AG04450 (cell line): ENCODE measurements around the gene SH3RF3. TPM values are rescaled to one million over a fixed set of nuclear protein-coding genes. Genes with fewer than 3 reads are reported as not detected.

Experiments used
- CTCF ChIA-PET: fragments of 300-600, 350-600 bp; formaldehyde crosslinking; extraction: SDS; loops from one replicate; lab custom pipeline; 2022; ENCODE audit warnings: antibody characterized with exemption, inconsistent platforms; lab: Charles Lee
- POLR2A ChIA-PET: fragments of 350-600 bp; formaldehyde crosslinking; extraction: SDS; loops from one replicate; lab custom pipeline; 2021; ENCODE audit warnings: antibody characterized with exemption, inconsistent platforms; lab: Yijun Ruan, JAX
- DNase-seq: peaks from one replicate; pipeline ENCODE4 v3.0.0-alpha.2; 2011; ENCODE audit warnings: low read depth, low spot score
- H3K27ac ChIP-seq: one replicate; pipeline ENCODE4 v1.5.1; 2012; ENCODE audit warnings: low read depth, low read length, control low read depth
- H3K27me3 ChIP-seq: one replicate; pipeline ENCODE4 v1.6.0; 2012; ENCODE audit warnings: low read length; ENCODE audit not compliant: control insufficient read depth, insufficient read depth
- H3K4me3 ChIP-seq: 2 replicates; pipeline ENCODE4 v1.5.1; 2011; ENCODE audit warnings: mild to moderate bottlenecking, low read depth, low read length, control low read depth
- H3K9me3 ChIP-seq: 2 replicates; pipeline ENCODE4 v1.5.1; 2012; ENCODE audit warnings: low read length; ENCODE audit not compliant: control insufficient read depth, insufficient read depth
- CTCF ChIP-seq: IDR thresholded peaks from 2 replicates; pipeline ENCODE4 v1.5.1; 2011; ENCODE audit warnings: low read depth, low read length, control low read depth, inconsistent platforms
- polyA plus RNA-seq: library from polyadenylated mRNA; depleted of rRNA; stranded (reverse); fragments of >200 nt; gene quantifications from 2 replicates; pipeline ENCODE4 v1.2.3, GENCODE V29; 2011

Gene SH3RF3
- polyA plus RNA-seq, 1 experiment = 5.7 TPM

- no peak for TF ChIP-seq CTCF
- CTCF ChIA-PET = no interaction called here
- no peak for DNase-seq
- no peaks in the 10 kb centered on the region for H3K27me3 ChIP-seq
- H3K9me3 ChIP-seq = no peaks in the 10 kb centered on the region; the same call in 1 of the 2 replicates
- H3K4me3 ChIP-seq = no peak overlapping the region
- POLR2A ChIA-PET = no interaction called here
- H3K27ac ChIP-seq = no peak overlapping the region
These were observed 71.8 kb downstream of the SH3RF3 start for GRCh38 chr2:109200616-109201464.

GRCh38 chr2:109201465-109202327 is 72.7 kb downstream of the SH3RF3 start:
- Histone ChIP-seq H3K27ac (no peak overlapping the region), H3K27me3 (no peaks in the 10 kb centered on the region), H3K4me3 (no peak overlapping the region), H3K9me3 (no peaks in the 10 kb centered on the region; the same call in 1 of the 2 replicates)
- ChIA-PET CTCF (no interaction called here), POLR2A (no interaction called here)
- no peak for DNase-seq
- no peak for TF ChIP-seq CTCF

- no peak for TF ChIP-seq CTCF
- POLR2A ChIA-PET = no interaction called here
- CTCF ChIA-PET = no interaction called here
These were observed 73.5 kb downstream of the SH3RF3 start for GRCh38 chr2:109202486-109202885.

GRCh38 chr2:109203246-109204011 is 74.4 kb downstream of the SH3RF3 start:
- H3K4me3 ChIP-seq = no peak overlapping the region
- no peak for DNase-seq
- peaks cover 5% of the 10 kb centered on the region for H3K9me3 ChIP-seq
- no peak for TF ChIP-seq CTCF
- POLR2A ChIA-PET = no interaction called here
- no peak overlapping the region for H3K27ac ChIP-seq
- CTCF ChIA-PET = no interaction called here
- no peaks in the 10 kb centered on the region for H3K27me3 ChIP-seq

More at GRCh38 chr2:109202486-109202885, 73.5 kb downstream of the SH3RF3 start:
- DNase-seq = no peak
- Histone ChIP-seq H3K27ac (no peak overlapping the region), H3K27me3 (no peaks in the 10 kb centered on the region), H3K4me3 (no peak overlapping the region), H3K9me3 (no peaks in the 10 kb centered on the region; the same call in 1 of the 2 replicates)
